Subcutaneous abdominal adipose tissue (tissue), 5 donors: ENCODE measurements around the gene TLR8.

Source experiments
- H3K27ac ChIP-seq: one replicate; pipeline ENCODE4 v1.7.0; 2013; ENCODE audit warnings: low read depth, mild to moderate bottlenecking, inconsistent platforms, low read length, moderate library complexity
- H3K27me3 ChIP-seq, 5 donors: one replicate each; pipeline ENCODE4 v1.7.0; 2013; ENCODE audit warnings: low read length in 5 of 5, inconsistent platforms in 1 of 5; ENCODE audit not compliant: control insufficient read depth in 5 of 5, insufficient read depth in 4 of 5
- H3K36me3 ChIP-seq, 5 donors: one replicate each; pipeline ENCODE4 v1.7.0; 2013; ENCODE audit warnings: low read length in 5 of 5; ENCODE audit not compliant: control insufficient read depth in 5 of 5, insufficient read depth in 5 of 5
- H3K4me1 ChIP-seq, 5 donors: one replicate each; pipeline ENCODE4 v1.7.0; 2013; ENCODE audit warnings: low read length in 5 of 5, mild to moderate bottlenecking in 3 of 5, moderate library complexity in 1 of 5; ENCODE audit not compliant: control insufficient read depth in 5 of 5, insufficient read depth in 5 of 5
- H3K4me3 ChIP-seq, 5 donors: one replicate each; pipeline ENCODE4 v1.7.0; 2013; ENCODE audit warnings: low read length in 5 of 5, low read depth in 1 of 5
- H3K9ac ChIP-seq, 5 donors: one replicate each; pipeline ENCODE4 v1.7.0; 2013; ENCODE audit warnings: low read length in 5 of 5, mild to moderate bottlenecking in 4 of 5, moderate library complexity in 3 of 5
- H3K9me3 ChIP-seq, 5 donors: one replicate each; pipeline ENCODE4 v1.7.0; 2013; ENCODE audit warnings: low read length in 5 of 5; ENCODE audit not compliant: control insufficient read depth in 5 of 5
- donor health status: healthy.
- donor health status: healthy.
- donor health status: healthy.
- donor health status: healthy.
- donor health status: healthy.

The TLR8 gene

DNA sequence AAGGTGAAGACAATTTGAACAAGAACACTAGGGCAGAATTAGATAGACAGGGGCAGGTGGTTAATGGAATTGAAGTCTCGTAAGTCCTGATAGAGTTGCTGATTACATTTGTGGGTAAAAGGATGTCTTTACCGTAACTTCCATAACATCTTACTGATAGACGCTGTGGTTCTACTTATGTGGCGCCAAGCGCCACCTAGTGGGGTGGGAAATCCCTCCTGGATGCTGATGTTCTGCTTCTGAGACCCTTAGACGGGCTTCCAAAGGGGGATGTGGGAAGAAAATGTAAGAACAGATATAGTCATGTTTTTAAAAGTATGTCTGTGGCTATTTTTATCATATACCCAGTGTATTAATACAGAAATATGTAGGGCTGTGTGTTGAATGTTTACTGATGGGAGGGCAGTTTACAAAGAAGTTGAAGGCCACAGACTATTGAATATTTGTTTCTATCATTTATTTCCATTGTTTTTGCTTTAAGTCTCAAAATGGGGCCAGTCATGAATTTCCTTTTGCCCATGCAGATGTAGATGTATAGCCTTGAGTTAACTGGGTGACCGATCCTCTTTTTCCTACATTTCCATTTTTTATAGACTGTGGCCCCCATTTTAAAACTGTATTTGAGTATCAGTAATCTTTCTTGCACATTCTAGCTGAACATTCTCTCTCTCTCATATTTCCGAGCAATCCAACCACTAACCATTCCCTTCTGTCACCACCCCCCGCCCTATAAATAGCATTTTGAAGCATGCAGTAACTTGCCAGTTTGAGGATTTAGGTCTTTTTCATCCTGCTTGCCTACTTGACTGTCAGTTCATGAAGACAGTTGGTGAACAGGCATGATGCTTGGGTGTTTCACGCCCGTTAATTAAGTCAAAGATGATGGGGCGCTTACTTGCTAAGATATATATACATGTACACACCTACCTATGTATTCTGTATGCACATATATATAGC lies 12.1 kb upstream of the TLR8 start:
- Histone ChIP-seq H3K27me3 (peaks cover under 1 to 8% (median 4%) of the 10 kb centered on the region in 5 donors), H3K4me1 (peaks cover 0 to 14% (median 0%) of the 10 kb centered on the region in 5 donors), H3K9me3 (no peaks in the 10 kb centered on the region), H3K36me3 (no peaks in the 10 kb centered on the region), H3K9ac (no peak overlapping the region), H3K27ac (no peak overlapping the region), H3K4me3 (no peak overlapping the region)

GRCh38 chrX:12895866-12896265 lies 10.6 kb upstream of the TLR8 start:
- Histone ChIP-seq H3K36me3 (no peaks in the 10 kb centered on the region), H3K4me3 (no peak overlapping the region), H3K27me3 (peaks cover 5 to 8% (median 6%) of the 10 kb centered on the region in 5 donors), H3K27ac (no peak overlapping the region), H3K4me1 (peaks cover 0 to 10% (median 0%) of the 10 kb centered on the region in 5 donors), H3K9me3 (no peaks in the 10 kb centered on the region), H3K9ac (no peak overlapping the region)

DNA sequence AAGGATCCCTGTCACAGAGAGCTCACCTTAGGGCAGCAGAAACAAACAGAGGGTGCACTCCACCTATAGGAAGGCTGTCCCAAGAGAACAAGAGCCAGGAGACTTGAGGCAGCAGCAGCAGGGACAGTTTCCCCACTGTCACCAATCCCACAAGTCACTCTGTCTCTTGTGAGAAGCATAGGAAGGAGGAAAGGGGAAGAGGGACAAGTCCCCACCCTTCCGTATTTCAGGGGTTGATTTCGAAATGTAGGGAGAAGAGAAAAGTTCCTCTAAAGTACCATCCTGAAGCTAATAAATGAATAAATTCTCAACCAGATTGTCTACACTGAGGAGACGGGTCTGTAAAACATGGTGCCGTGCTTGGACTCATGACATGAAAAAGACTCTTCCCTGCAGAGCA lies 9.5 kb upstream of the TLR8 start:
- H3K4me1 ChIP-seq = peaks cover 0 to 9% (median 0%) of the 10 kb centered on the region in 5 donors
- no peak overlapping the region for H3K4me3 ChIP-seq
- no peak overlapping the region for H3K27ac ChIP-seq
- H3K9ac ChIP-seq = no peak overlapping the region
- no peaks in the 10 kb centered on the region for H3K36me3 ChIP-seq
- H3K27me3 ChIP-seq = peaks cover 0 to 8% (median 6%) of the 10 kb centered on the region in 5 donors
- H3K9me3 ChIP-seq = no peaks in the 10 kb centered on the region

- peaks cover 0 to 11% (median 8%) of the 10 kb centered on the region in 5 donors for H3K27me3 ChIP-seq
- peaks cover 0 to 4% (median 0%) of the 10 kb centered on the region in 5 donors for H3K4me1 ChIP-seq
- no peak overlapping the region for H3K9ac ChIP-seq
- no peak overlapping the region for H3K27ac ChIP-seq
- no peak overlapping the region for H3K4me3 ChIP-seq
- H3K9me3 ChIP-seq = no peaks in the 10 kb centered on the region
- H3K36me3 ChIP-seq = no peaks in the 10 kb centered on the region
Measured at GRCh38 chrX:12898073-12898472, 8.3 kb upstream of the TLR8 start.

- no peaks in the 10 kb centered on the region for H3K9me3 ChIP-seq
- H3K27me3 ChIP-seq = peaks cover 2 to 11% (median 8%) of the 10 kb centered on the region in 5 donors
- no peak overlapping the region for H3K27ac ChIP-seq
- H3K36me3 ChIP-seq = no peaks in the 10 kb centered on the region
- no peak overlapping the region for H3K4me3 ChIP-seq
- no peak overlapping the region for H3K9ac ChIP-seq
- peaks cover 0 to 10% (median 0%) of the 10 kb centered on the region in 5 donors for H3K4me1 ChIP-seq
Measured at GRCh38 chrX:12899506-12899905, 6.9 kb upstream of the TLR8 start.

DNA sequence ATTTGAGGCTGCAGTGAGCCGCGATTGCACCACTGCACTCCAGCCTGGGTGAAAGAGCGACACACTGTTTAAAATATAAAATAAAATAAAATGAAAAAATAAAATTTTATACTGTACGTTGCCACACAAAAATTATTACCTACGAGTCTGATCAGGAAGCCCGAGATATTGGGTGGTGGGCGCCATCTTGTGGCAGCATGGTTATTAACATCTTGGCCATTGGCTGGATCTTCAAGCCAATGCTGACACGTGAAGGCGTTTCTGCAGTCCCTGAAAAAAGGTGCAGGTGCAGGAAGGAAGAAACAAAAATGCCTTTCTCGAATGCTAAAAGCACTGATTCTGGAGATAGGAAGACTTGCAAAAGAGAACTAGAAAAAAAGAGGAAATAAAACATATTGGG lies 4.9 kb upstream of the TLR8 start:
- H3K4me1 ChIP-seq = peaks cover 0 to 10% (median 0%) of the 10 kb centered on the region in 5 donors
- peaks cover 2 to 12% (median 8%) of the 10 kb centered on the region in 5 donors for H3K27me3 ChIP-seq
- no peaks in the 10 kb centered on the region for H3K9me3 ChIP-seq
- no peak overlapping the region for H3K27ac ChIP-seq
- no peak overlapping the region for H3K9ac ChIP-seq
- H3K36me3 ChIP-seq = no peaks in the 10 kb centered on the region
- H3K4me3 ChIP-seq = no peak overlapping the region

DNA sequence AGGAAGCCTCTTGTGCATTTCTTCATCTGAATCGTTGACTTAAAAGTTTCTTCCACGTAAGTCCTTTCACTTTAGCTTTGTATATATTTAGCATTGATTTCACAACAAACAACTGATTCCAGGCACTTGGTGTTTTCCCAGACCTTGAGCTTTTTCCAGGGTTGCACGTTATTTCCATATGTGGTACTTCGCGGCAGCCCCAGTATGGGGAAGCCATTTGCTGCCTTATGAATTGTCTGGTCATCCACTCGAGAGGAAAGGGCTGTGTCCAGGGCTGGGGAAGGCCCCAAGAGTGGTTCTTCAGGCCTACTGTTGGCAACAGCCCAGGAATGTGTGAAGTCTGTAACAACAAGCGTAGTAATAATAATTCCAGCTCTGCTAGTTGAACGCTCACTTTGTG lies 2.8 kb upstream of the TLR8 start:
- Histone ChIP-seq H3K27ac (no peak overlapping the region), H3K27me3 (peaks cover 2 to 15% (median 5%) of the 10 kb centered on the region in 5 donors)

DNA sequence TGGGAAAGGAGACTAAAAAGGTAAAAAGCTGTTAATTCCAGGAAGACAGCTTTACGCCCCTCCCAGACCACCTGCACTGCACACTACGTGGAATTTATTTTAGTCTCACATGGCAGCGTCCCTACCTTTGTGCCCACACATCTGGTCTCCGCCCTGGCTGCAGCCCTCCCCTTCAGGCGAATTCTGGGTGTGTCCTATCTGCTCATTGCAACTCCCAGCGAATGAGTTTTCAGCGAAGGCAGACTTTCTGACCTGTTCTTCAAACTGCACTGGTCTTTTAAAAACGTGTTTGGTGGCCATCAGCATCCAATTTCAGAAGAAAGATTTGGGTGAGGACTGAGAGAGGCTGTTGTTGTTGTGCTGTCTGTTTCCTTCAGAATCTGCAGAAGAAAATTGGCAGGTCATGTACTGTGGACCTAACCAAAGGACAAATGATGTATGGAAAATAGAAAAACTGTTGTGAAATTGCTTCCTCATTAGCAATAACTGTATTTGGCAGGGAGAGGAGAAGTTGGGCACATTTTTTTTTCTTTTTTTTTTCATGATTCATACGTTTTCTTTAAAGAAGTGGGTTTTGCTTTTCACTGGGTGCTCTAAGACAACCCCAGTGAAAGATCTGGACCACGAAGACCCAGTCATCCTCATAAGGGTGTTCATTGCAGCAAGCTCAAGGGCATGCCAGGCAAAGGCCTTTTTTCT lies 4.2 kb downstream of the TLR8 start:
- H3K4me1 ChIP-seq = peaks cover 0 to 4% (median 0%) of the 10 kb centered on the region in 5 donors
- H3K27me3 ChIP-seq = peaks cover 0 to 15% (median 4%) of the 10 kb centered on the region in 5 donors
- H3K9ac ChIP-seq = no peak overlapping the region
- no peaks in the 10 kb centered on the region for H3K36me3 ChIP-seq
- H3K9me3 ChIP-seq = no peaks in the 10 kb centered on the region
- no peak overlapping the region for H3K27ac ChIP-seq
- no peak overlapping the region for H3K4me3 ChIP-seq

More for the DNA sequence above, 2.8 kb upstream of the TLR8 start:
- H3K4me1 ChIP-seq = peaks cover 0 to 7% (median 0%) of the 10 kb centered on the region in 5 donors
- no peak overlapping the region for H3K9ac ChIP-seq
- no peaks in the 10 kb centered on the region for H3K9me3 ChIP-seq
- no peak overlapping the region for H3K4me3 ChIP-seq
- H3K36me3 ChIP-seq = no peaks in the 10 kb centered on the region

- H3K4me1 ChIP-seq = peaks cover 0 to 4% (median 0%) of the 10 kb centered on the region in 5 donors
- H3K36me3 ChIP-seq = no peaks in the 10 kb centered on the region
- H3K27ac ChIP-seq = no peak overlapping the region
- H3K4me3 ChIP-seq = no peak overlapping the region
- H3K27me3 ChIP-seq = peaks cover 0 to 15% (median 4%) of the 10 kb centered on the region in 5 donors
- no peaks in the 10 kb centered on the region for H3K9me3 ChIP-seq
- no peak overlapping the region for H3K9ac ChIP-seq
Measured at GRCh38 chrX:12911122-12911470, 4.7 kb downstream of the TLR8 start.
